Liver (tissue), 9 donors: ENCODE results near the gene ARHGAP6. TPM values are rescaled to one million over a fixed set of nuclear protein-coding genes. Genes with fewer than 3 reads are reported as not detected.

ENCODE experiments used
- DNase-seq: peaks from one replicate; pipeline ENCODE4 v3.0.0-alpha.2; 2017; ENCODE audit warnings: low spot score
- H3K27ac ChIP-seq, 2 donors: one replicate each; pipeline ENCODE4 v1.7.0; 2013; ENCODE audit warnings: inconsistent platforms in 2 of 2, low read length in 2 of 2, control low read depth in 1 of 2, low read depth in 1 of 2, mild to moderate bottlenecking in 1 of 2
- H3K27me3 ChIP-seq, 4 donors: one replicate each; pipeline versions ENCODE4 v1.6.1 to v1.7.0; 2013; ENCODE audit warnings: low read length in 3 of 4, inconsistent platforms in 1 of 4, mild to moderate bottlenecking in 1 of 4, moderate library complexity in 1 of 4; ENCODE audit not compliant: control insufficient read depth in 4 of 4, insufficient read depth in 4 of 4
- H3K36me3 ChIP-seq, 4 donors: one replicate each; pipeline versions ENCODE4 v1.6.1 to v1.7.0; 2013; ENCODE audit warnings: low read length in 3 of 4, mild to moderate bottlenecking in 3 of 4, low read depth in 1 of 4, moderate library complexity in 1 of 4; ENCODE audit not compliant: control insufficient read depth in 4 of 4, insufficient read depth in 3 of 4
- H3K4me1 ChIP-seq, 4 donors: one replicate each; pipeline versions ENCODE4 v1.6.1 to v1.7.0; 2013; ENCODE audit warnings: low read length in 3 of 4, mild to moderate bottlenecking in 3 of 4, moderate library complexity in 1 of 4; ENCODE audit not compliant: control insufficient read depth in 4 of 4, insufficient read depth in 4 of 4
- H3K4me3 ChIP-seq, 3 donors: one replicate each; pipeline versions ENCODE4 v1.6.1 to v1.7.0; 2013; ENCODE audit warnings: low read length in 3 of 3, control low read depth in 1 of 3, low read depth in 1 of 3, mild to moderate bottlenecking in 1 of 3
- H3K9ac ChIP-seq, 2 donors: one replicate each; pipeline ENCODE4 v1.7.0; 2013; ENCODE audit warnings: low read length in 2 of 2, mild to moderate bottlenecking in 2 of 2, moderate library complexity in 2 of 2, control low read depth in 1 of 2, low read depth in 1 of 2
- H3K9me3 ChIP-seq, 4 donors: one replicate each; pipeline versions ENCODE4 v1.6.1 to v1.7.0; 2013; ENCODE audit warnings: low read length in 3 of 4; ENCODE audit not compliant: control insufficient read depth in 4 of 4
- ATF3 ChIP-seq: IDR thresholded peaks from 2 replicates; pipeline ENCODE4 v1.6.1; 2016; ENCODE audit warnings: antibody characterized with exemption
- EGR1 ChIP-seq, 2 donors: IDR thresholded peaks; 2 replicates each; pipeline ENCODE4 v1.6.1; 2016 to 2018; ENCODE audit warnings: antibody characterized with exemption in 2 of 2, low read depth in 2 of 2
- FOXA1 ChIP-seq: IDR thresholded peaks from 2 replicates; pipeline ENCODE4 v1.6.1; 2016; ENCODE audit warnings: antibody characterized with exemption
- FOXA2 ChIP-seq: IDR thresholded peaks from 2 replicates; pipeline ENCODE4 v1.6.1; 2016; ENCODE audit warnings: antibody characterized with exemption
- GABPA ChIP-seq, 2 donors: IDR thresholded peaks in 1 of 2; conservative IDR thresholded peaks in 1 of 2; 2 replicates each; pipeline ENCODE4 v1.6.1; 2016; ENCODE audit warnings: antibody characterized with exemption in 2 of 2, mild to moderate bottlenecking in 1 of 2, moderate library complexity in 1 of 2
- HNF4A ChIP-seq, 2 donors: conservative IDR thresholded peaks; 2 replicates each; pipeline ENCODE4 v1.6.1; 2016; ENCODE audit warnings: antibody characterized with exemption in 2 of 2, mild to moderate bottlenecking in 2 of 2
- HNF4G ChIP-seq: IDR thresholded peaks from 2 replicates; pipeline ENCODE4 v1.6.1; 2016; ENCODE audit warnings: antibody characterized with exemption
- JUND ChIP-seq, 2 donors: IDR thresholded peaks; 2 replicates each; pipeline ENCODE4 v1.6.1; 2016; ENCODE audit warnings: antibody characterized with exemption in 2 of 2
- MAX ChIP-seq: IDR thresholded peaks from 2 replicates; pipeline ENCODE4 v1.6.1; 2016; ENCODE audit warnings: antibody characterized with exemption
- NR2F2 ChIP-seq: IDR thresholded peaks from 2 replicates; pipeline ENCODE4 v1.6.1; 2016; ENCODE audit warnings: antibody characterized with exemption
- RAD21 ChIP-seq, 2 donors: IDR thresholded peaks; 2 replicates each; pipeline ENCODE4 v1.6.1; 2016; ENCODE audit warnings: antibody characterized with exemption in 2 of 2, mild to moderate bottlenecking in 2 of 2
- REST ChIP-seq: IDR thresholded peaks from 2 replicates; pipeline ENCODE4 v1.6.1; 2016; ENCODE audit warnings: antibody characterized with exemption, mild to moderate bottlenecking
- RXRA ChIP-seq, 2 donors: IDR thresholded peaks; 2 replicates each; pipeline ENCODE4 v1.6.1; 2017 to 2018; ENCODE audit warnings: antibody characterized with exemption in 2 of 2, mild to moderate bottlenecking in 1 of 2
- SP1 ChIP-seq: IDR thresholded peaks from 2 replicates; pipeline ENCODE4 v1.6.1; 2018; ENCODE audit warnings: antibody characterized with exemption, mild to moderate bottlenecking
- TAF1 ChIP-seq: conservative IDR thresholded peaks from 2 replicates; pipeline ENCODE4 v1.6.1; 2016; ENCODE audit warnings: antibody characterized with exemption, mild to moderate bottlenecking
- YY1 ChIP-seq: IDR thresholded peaks from 2 replicates; pipeline ENCODE4 v1.6.1; 2016; ENCODE audit warnings: antibody characterized with exemption, mild to moderate bottlenecking
- WGBS: extraction: QIAGEN DNeasy Blood & Tissue Kit; methylation state at CpG from one replicate; pipeline ENCODE4 v1.1.7; 2013; 5-methylcytosine and 5-hydroxymethylcytosine counted together
- polyA plus RNA-seq, 2 donors: library from polyadenylated mRNA; stranded (reverse) in 1 of 2; unstranded in 1 of 2; fragments of 200-250 nt in 1 of 2; fragments of >200 nt in 1 of 2; fragmentation: Nextera tagmentation in 1 of 2; extraction: Ambion mirVana in 1 of 2; gene quantifications; one replicate each; pipeline versions ENCODE4 v1.2.1 to v1.2.3, GENCODE V29; 2013 to 2015
- total RNA-seq, 2 donors: library from RNA; depleted of rRNA; stranded (reverse); fragments of >200 nt; gene quantifications; one replicate each; pipeline ENCODE4 v1.2.3, GENCODE V29; 2014
- TF ChIP-seq, protein P1 (sequence below): IDR thresholded peaks from 2 replicates; pipeline ENCODE4 v1.6.1; 2016; ENCODE audit warnings: antibody characterized with exemption
- TF ChIP-seq, protein P2 (sequence below): fragments of 150-350 bp; IDR thresholded peaks from 2 replicates; pipeline ENCODE4 v1.5.1; 2017; ENCODE audit warnings: improper control_type of control experiment, low read depth, low read length; ENCODE audit not compliant: missing input control
- donor health status: healthy.
- donor health status: healthy.
- donor health status: healthy.
- donor health status: healthy.
- donor health status: healthy.

Gene ARHGAP6
- total and polyA plus RNA-seq, 4 donors = 0.10 to 2.2 (median 0.65) TPM

DNA sequence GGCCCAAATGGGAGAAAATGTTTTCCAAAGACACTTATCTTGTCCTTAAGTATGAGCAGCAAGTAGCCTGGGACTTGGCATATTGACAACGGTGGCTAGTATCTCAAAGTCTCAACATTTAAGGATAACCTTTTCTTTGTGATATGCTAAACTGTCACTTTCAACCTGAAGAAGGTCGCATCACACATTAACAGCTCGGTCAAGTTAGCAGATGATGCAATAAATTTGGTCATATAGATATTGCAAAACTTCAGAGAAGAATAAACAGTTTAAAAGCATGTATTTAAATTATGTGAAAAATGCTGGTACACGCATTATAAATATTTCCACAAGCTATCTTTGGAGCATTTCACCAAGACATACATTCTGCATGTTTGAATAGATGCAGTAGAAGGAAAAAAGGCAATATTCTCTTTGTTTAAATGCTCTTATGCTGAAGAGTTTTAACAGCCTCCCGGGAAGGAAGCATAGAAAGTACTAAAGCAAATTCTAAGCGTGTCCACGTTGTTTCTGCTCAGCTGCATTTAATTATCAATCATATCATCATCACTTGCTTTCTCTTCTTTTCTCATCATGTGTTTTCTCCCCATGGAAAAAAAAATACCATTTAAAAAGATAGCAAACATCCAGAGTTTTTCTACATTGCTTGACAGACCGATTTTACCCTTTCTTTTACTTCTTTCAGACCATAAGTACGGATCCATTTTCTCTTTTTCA is 24.2 kb downstream of the ARHGAP6 start:
- H3K9ac ChIP-seq = no peak overlapping the region
- no peak overlapping the region for H3K27ac ChIP-seq
- H3K4me3 ChIP-seq = no peak overlapping the region
- no peaks in the 10 kb centered on the region for H3K27me3 ChIP-seq
- WGBS = 56% methylated on average over 9 of the region's 9 CpGs
- H3K9me3 ChIP-seq = no peaks in the 10 kb centered on the region
- DNase-seq = no peak
- TF ChIP-seq RAD21 (IDR thresholded peaks at IDR 0.05) (no peak), GABPA (IDR thresholded peaks at IDR 0.05 in 1 of 2, conservative IDR thresholded peaks at IDR 0.05 in 1 of 2) (no peak), JUND (IDR thresholded peaks at IDR 0.05) (no peak), ATF3 (no peak), FOXA2 (no peak), SP1 (no peak)
- TF ChIP-seq, protein P1, sequence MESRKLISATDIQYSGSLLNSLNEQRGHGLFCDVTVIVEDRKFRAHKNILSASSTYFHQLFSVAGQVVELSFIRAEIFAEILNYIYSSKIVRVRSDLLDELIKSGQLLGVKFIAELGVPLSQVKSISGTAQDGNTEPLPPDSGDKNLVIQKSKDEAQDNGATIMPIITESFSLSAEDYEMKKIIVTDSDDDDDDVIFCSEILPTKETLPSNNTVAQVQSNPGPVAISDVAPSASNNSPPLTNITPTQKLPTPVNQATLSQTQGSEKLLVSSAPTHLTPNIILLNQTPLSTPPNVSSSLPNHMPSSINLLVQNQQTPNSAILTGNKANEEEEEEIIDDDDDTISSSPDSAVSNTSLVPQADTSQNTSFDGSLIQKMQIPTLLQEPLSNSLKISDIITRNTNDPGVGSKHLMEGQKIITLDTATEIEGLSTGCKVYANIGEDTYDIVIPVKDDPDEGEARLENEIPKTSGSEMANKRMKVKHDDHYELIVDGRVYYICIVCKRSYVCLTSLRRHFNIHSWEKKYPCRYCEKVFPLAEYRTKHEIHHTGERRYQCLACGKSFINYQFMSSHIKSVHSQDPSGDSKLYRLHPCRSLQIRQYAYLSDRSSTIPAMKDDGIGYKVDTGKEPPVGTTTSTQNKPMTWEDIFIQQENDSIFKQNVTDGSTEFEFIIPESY = no peak
- no peaks in the 10 kb centered on the region for H3K36me3 ChIP-seq
- no peaks in the 10 kb centered on the region for H3K4me1 ChIP-seq

GRCh38 chrX:11640089-11640488 is 25.6 kb downstream of the ARHGAP6 start:
- H3K27me3 ChIP-seq = no peaks in the 10 kb centered on the region
- no peak overlapping the region for H3K27ac ChIP-seq
- H3K4me1 ChIP-seq = no peaks in the 10 kb centered on the region
- WGBS = 68% methylated on average over 4 of the region's 4 CpGs
- no peaks in the 10 kb centered on the region for H3K9me3 ChIP-seq
- no peak overlapping the region for H3K4me3 ChIP-seq
- no peak for DNase-seq
- no peak overlapping the region for H3K9ac ChIP-seq
- H3K36me3 ChIP-seq = no peaks in the 10 kb centered on the region
- TF ChIP-seq JUND (IDR thresholded peaks at IDR 0.05) (no peak), YY1 (no peak), GABPA (IDR thresholded peaks at IDR 0.05 in 1 of 2, conservative IDR thresholded peaks at IDR 0.05 in 1 of 2) (no peak), ATF3 (no peak), REST (no peak), NR2F2 (no peak), RAD21 (IDR thresholded peaks at IDR 0.05) (no peak), FOXA1 (no peak), FOXA2 (no peak), HNF4G (no peak), RXRA (IDR thresholded peaks at IDR 0.05) (no peak), TAF1 (no peak), SP1 (no peak), EGR1 (IDR thresholded peaks at IDR 0.05; ENCODE audit: low read depth in 2 of 2) (no peak), HNF4A (conservative IDR thresholded peaks at IDR 0.05) (no peak), MAX (no peak)
- TF ChIP-seq, protein P2, sequence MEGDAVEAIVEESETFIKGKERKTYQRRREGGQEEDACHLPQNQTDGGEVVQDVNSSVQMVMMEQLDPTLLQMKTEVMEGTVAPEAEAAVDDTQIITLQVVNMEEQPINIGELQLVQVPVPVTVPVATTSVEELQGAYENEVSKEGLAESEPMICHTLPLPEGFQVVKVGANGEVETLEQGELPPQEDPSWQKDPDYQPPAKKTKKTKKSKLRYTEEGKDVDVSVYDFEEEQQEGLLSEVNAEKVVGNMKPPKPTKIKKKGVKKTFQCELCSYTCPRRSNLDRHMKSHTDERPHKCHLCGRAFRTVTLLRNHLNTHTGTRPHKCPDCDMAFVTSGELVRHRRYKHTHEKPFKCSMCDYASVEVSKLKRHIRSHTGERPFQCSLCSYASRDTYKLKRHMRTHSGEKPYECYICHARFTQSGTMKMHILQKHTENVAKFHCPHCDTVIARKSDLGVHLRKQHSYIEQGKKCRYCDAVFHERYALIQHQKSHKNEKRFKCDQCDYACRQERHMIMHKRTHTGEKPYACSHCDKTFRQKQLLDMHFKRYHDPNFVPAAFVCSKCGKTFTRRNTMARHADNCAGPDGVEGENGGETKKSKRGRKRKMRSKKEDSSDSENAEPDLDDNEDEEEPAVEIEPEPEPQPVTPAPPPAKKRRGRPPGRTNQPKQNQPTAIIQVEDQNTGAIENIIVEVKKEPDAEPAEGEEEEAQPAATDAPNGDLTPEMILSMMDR = no peak
- TF ChIP-seq, protein P1 = no peak
